ENCODE data around the gene CNGA3.
"Not testable (repeated sequence)": the region's sequence is repeated elsewhere in the genome, so short reads cannot be mapped to it uniquely, and the experiment has no call there.

CNGA3 gene

GRCh38 chr2:98346311-98347236 lies at the start of gene CNGA3:
Gene CNGA3, plus strand, starts transcription at chr2:98346456. Its CDS starts 23,520 bp downstream, at chr2:98369976.
- peak in 1 of 2 experiments; percentile 20 for DNase-seq

DNA sequence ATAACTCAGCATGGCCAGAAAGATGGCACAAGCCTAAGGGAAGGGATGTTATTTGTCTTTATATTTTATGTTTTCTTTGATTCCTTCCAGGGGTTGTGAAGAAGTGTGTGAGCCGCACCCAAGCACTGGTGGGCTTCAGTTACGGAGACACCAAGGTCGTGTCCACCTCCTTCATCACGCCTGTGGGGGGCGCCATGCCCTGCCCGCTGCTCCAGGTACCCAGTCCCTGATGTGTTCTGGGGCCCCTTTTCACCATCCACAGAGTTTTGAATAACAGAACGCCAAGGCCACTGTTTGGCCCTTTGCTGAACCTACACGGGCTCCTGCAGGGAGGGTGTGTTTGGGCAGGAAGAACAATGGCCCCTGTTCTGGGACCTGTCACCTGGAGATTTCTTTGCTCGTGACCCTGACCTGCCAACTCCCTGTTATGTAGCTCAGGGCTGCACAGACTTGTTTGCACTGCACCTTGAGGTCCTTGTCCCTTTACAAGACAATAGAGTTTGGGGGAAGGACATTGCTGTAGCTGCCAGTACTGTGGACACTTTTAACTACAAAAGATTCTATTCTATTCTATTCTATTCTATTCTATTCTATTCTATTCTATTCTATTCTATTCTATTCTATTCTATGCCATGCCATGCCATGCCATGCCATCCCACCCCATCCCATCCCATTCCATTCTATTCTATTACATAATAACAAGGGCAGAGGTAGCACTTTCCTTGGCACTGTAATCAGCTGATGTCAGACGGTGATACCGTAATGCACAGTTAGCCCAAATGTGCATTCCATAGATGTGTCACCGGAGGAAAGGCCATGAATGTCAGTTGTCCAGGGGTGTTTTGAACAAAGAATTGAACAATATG lies 48.2 kb upstream of the CNGA3 start:
- no peak for DNase-seq

DNA sequence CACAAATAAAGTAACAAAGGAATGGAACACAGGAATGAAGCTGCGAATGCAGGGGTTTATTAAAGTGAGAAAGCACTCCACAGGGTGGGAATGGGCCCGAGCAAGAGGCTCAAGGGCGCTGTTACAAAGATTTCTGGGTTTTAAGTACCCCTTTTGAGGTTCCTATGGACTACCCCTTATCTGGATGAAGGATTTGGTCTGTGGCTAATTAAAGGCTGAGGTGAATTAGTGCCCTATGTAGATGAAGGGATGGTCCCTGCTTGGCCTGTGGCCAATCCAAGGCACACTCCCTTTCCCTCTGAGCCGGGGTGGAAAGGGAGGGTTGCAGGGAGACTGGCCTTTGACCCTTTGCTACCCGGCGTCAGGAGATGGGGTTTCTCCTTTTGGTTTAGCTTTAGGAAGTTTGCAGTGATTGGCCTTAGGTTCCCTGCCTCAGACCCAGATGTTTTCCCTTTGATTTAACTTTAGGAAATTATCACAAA lies 47.5 kb upstream of the CNGA3 start:
- DNase-seq = no peak

DNA sequence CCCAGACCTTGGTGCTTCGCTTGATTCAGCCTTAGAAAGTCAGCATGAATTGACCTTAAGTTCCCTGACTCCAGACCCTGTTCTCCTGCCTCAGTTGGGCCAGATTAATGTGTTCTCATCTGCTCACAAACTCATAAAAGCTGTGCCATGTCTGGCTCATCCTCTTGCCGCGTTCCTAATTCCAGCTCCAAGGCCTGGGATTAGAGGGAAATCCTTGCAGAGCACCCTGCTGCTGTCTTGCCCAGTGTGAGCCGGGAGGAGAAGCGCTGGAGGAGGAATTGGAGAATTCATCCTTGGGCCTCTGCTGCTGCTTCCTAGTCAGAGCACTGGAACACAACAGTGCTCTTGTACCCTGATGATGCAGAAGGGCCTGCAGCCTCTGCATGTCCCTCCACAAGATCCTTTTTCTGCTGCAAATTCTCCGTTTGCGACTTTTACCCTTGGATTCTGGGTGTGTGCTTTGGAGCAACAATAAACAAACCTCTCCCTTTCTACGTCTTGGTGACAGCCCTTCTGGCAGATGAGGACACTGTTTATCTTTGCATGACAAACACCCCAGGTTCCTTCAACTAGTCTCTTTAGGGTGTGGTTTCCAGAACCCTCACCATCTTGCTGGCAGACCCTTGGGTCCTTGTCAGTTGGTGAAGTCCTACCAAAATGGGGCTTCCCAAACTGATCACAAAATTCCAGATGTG lies 46.9 kb upstream of the CNGA3 start:
- DNase-seq = no peak

- no peak for DNase-seq
Observed at GRCh38 chr2:98300141-98300874, 45.9 kb upstream of the CNGA3 start.

DNA sequence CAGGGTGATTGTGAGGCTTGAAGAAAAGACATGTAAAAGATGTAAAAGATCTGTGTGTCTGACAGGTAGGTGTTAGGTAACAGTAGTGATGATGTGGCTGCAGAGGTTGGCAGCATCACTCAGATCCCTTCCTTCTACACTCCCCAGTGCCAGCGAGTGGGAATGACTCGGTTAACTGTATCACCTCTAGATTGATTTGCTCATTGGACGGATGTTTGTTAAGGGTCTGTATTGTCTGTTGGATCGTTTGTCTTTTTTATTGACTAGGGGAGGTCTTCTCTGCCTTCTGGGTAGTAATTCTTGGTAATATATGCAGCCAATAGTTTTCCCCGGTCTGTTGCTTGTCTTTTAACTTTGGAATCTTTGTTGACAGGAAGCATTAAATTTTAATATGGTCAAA lies 44.8 kb upstream of the CNGA3 start:
- no peak for DNase-seq

DNA sequence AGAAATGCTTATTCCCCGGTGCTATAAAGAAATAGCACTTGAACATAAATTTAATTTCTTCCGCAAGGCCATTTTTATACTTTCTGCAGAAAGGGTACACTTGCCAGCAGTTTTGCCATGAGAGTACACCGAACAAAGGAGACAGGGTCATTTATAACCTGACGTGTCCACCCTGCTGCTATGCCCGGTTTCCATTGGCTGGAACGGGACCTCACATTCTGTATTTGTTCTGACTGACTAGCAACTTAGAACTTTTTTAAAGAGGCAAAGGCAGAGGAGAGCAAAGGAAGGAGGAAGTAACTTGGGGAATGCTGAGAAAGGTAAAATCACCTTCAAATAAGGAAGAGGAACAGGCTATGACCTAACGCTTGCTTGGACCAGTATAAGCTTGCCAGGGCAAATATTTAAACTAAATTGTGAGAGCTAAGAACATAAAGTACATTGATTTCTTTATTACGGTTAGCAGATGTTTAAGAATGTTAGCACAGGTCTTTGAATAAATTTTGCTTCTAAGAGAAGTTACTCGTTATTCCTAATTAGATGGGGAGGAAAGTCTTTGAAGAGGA lies 39.0 kb upstream of the CNGA3 start:
- not testable (repeated sequence) for DNase-seq

- no peak for DNase-seq
Observed at GRCh38 chr2:98308068-98308467, 38.2 kb upstream of the CNGA3 start.

- DNase-seq = no peak
Observed at GRCh38 chr2:98308532-98308931, 37.7 kb upstream of the CNGA3 start.

GRCh38 chr2:98309580-98309979 lies 36.7 kb upstream of the CNGA3 start:
- DNase-seq = no peak

- DNase-seq = no peak
Observed at GRCh38 chr2:98310010-98310409, 36.2 kb upstream of the CNGA3 start.

GRCh38 chr2:98311090-98311489 lies 35.2 kb upstream of the CNGA3 start:
- no peak for DNase-seq

DNA sequence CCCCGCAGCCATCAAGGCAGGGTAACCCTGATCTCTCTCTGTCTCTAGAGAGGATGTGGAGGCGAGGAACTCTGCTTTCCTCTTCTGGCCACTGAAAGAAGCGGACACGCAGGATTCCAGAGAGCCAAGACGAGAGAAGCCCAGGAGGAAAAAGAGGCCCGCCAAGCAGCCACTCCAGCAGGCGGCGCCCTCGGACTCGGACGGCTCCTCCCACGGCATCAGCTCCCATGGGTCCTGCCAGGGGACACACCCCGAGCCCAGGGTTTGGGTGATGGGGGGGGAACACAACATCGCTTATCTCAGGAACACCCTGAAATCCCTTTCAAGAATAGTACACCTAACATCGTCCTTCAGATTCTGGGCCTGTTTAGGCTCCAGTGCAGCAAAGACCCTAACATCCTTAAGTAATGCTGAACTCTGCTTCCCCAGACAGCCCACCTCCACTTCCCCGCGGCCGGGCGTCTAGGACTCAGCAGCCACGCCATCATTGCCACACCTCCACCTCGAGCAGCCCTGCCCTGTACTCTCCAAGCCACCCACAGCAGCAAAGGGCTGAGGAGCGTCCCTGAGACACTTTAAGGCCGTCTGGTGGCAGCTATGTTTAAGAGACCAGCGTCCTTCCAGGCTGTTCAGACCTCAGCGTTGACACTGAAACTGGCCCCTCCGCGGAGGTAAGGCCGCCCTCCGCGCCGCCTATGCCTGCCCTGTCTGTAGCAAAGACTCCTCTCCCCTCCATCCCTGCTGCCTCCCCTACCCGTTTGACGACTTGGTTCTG lies 34.3 kb upstream of the CNGA3 start:
- no peak for DNase-seq

- no peak for DNase-seq
Observed at GRCh38 chr2:98313492-98314250, 32.6 kb upstream of the CNGA3 start.

GRCh38 chr2:98314251-98314650 lies 32.0 kb upstream of the CNGA3 start:
- DNase-seq = no peak

DNA sequence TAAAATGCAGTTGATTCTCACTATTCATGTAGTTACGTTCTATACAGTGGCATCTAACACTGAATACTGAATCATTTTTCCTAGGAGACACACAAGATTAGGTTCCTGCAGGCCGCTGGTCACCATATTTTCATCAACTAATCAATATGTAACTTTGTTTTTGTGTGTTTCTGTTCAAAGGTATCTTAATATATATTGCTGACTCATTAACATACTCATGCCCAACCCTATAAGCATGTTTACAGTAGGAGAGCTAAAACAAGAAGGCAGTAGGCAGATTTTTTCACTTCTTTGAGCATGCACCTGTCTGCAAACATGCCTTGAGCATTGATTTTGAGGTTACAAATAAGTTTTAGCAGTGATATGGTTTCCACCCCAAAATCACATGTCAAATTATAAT lies 30.3 kb upstream of the CNGA3 start:
- DNase-seq = no peak

GRCh38 chr2:98317214-98317613 lies 29.0 kb upstream of the CNGA3 start:
- DNase-seq = no peak

GRCh38 chr2:98320171-98320570 lies 26.1 kb upstream of the CNGA3 start:
- not testable (repeated sequence) for DNase-seq

DNA sequence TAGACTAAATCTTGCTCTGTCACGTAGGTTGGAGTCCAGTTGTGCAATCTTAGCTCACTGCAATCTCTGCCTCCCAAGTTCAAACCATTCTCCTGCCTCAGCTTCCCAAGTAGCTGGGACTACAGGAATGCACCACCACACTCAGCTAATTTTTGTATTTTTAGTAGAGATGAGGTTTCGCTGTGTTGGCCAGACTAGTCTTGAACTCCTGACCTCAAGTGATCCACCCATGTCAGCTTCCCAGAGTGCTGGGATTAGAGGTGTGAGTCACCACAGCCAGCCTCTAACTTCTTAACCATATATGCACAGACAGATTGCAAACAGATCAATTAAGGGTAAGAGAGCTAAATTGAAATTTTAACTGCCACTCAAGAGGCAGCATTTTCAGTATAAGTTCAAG lies 22.1 kb upstream of the CNGA3 start:
- DNase-seq = peak in 1 of 2 experiments; percentile 19

- no peak for DNase-seq
Observed at GRCh38 chr2:98327776-98328175, 18.5 kb upstream of the CNGA3 start.
